NCI-H345 (cell line): ENCODE measurements around the gene ATP9B.

Experiments
- DNase-seq: peaks from one replicate; lab custom pipeline; 2025; lab: John Stamatoyannopoulos, UW

Gene ATP9B

GRCh38 chr18:79397830-79398761 is 328.9 kb downstream of the ATP9B start:
- DNase-seq = no peak

- DNase-seq = no peak
These were observed 330.3 kb downstream of the ATP9B start for GRCh38 chr18:79399275-79400081.

- peak; percentile 20 for DNase-seq
These were observed 330.9 kb downstream of the ATP9B start for GRCh38 chr18:79400091-79400590.

- DNase-seq = no peak
These were observed 331.6 kb downstream of the ATP9B start for GRCh38 chr18:79400591-79401381.

DNA sequence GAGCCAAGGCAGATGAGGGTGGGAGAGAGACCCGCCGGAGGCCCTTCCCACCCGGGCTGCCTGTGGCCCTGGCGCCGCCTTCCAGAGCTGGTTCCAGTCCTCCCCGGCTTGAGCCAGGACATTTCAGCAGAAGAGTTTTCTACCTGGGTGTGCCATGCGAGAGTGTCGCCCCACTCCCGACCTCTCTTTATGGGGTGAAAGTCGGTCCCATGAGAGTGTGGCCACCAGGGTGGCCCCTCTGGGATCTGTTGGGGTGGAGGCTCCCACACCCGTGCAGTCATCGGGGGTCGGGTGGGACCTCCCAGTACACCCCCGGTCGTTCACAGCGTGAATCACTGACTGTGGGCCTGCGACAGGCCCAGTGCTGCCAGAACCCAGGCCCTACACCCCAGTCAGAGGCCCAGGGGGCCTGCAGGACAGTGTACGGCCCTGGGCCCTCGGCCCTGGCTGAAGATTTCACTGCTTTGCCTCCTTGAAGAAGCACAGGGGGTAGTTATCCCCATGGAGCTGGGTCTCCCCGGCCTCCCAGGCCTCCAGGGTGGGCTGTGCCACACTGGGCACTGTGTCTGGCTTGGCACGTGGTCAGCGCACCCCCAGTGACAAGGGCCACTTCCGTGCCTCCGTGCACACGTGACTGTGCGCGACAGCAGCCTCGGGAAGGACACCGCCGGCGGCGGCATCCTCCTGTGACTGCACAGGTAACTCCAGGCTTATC is 332.5 kb downstream of the ATP9B start:
- no peak for DNase-seq

- DNase-seq = no peak
These were observed 333.0 kb downstream of the ATP9B start for GRCh38 chr18:79402209-79402576.

GRCh38 chr18:79402977-79403722 is 334.0 kb downstream of the ATP9B start:
- DNase-seq = no peak

- no peak for DNase-seq
These were observed 334.8 kb downstream of the ATP9B start for GRCh38 chr18:79403723-79404566.

GRCh38 chr18:79404567-79404910 is 335.3 kb downstream of the ATP9B start:
- peak; percentile 12 for DNase-seq

DNA sequence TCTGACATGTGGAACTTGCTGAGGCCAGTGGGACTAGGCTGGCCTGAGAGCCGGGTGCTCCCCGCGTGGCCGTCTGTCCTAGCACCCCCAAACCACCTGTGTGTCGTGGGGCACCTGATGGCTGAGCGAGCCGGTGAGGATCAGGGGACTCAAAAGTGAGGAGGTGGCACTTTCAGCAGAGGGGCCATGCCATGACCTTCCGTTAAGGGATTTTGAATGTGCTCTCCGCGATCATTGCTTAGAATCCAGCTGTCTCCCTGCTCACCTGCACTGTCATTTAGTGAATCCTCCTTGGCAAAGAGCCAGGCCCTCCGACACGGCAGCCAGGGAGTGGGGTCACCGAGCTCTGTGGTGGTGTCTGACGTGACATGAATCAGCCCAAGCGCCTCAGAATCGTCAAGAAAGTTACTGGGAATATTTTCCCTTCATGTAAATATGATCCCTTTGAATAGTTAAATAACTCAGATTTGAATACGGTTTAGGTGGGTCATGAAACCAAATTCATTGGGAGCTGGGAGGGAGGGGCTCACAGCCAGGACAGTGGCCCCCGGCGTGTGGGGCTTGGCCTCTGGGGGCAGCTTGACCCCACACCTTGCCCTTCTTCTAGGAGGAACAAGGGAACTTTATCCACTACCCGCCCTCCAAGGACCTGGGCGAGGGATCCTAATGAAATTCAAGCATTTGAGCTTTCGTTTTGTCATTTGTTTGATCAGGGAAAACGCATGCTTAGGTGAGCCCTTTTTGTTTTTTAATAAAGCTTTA is 336.0 kb downstream of the ATP9B start:
- DNase-seq = peak; percentile 24

GRCh38 chr18:79405781-79406575 is 336.8 kb downstream of the ATP9B start:
- DNase-seq = no peak

DNA sequence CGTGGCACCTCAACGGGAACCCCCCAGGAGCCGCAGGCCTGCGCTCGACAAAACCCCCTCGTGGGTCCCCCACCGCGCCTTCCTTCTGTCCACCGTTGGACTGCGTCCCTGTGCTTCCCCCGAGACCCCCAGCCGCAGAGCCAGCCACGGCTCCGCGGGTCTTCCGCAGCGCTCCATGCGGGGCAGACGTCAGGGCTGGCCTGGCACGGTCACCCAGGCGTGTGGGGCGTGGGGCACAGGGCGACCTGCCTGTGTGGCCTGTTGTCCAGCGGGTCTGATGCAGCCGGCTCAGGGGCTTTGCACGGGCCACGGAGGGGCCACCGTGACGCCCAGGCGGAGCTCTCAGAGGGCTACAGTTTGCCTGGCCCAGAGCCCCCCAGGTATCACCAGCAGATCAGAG is 337.5 kb downstream of the ATP9B start:
- no peak for DNase-seq

- no peak for DNase-seq
These were observed 340.1 kb downstream of the ATP9B start for GRCh38 chr18:79409313-79409712.

GRCh38 chr18:79410171-79410641 is 341.0 kb downstream of the ATP9B start:
- no peak for DNase-seq

- no peak for DNase-seq
These were observed 341.8 kb downstream of the ATP9B start for GRCh38 chr18:79410731-79411613.

- DNase-seq = peak; percentile 27
These were observed 342.7 kb downstream of the ATP9B start for GRCh38 chr18:79411614-79412526.
